ENCODE measurements around the gene PIM1.
"Not testable (repeated sequence)": the region's sequence is repeated elsewhere in the genome, so short reads cannot be mapped to it uniquely, and the experiment has no call there.

Gene PIM1

GRCh38 chr6:37169496-37170272 lies at the start of gene PIM1:
Gene PIM1, plus strand, starts transcription at chr6:37170152. Its CDS starts 424 bp downstream, at chr6:37170576.
- DNase-seq, result peak; percentile 99

- DNase-seq, result no peak
Measured at GRCh38 chr6:37121556-37121955, 48.4 kb upstream of the PIM1 start.

GRCh38 chr6:37122861-37123260 lies 47.1 kb upstream of the PIM1 start:
- no peak for DNase-seq

- DNase-seq, result no peak
Measured at GRCh38 chr6:37123957-37124729, 45.8 kb upstream of the PIM1 start.

- DNase-seq, result no peak
Measured at GRCh38 chr6:37125774-37126492, 44.0 kb upstream of the PIM1 start.

- DNase-seq, result no peak
Measured at GRCh38 chr6:37126493-37126958, 43.4 kb upstream of the PIM1 start.

GRCh38 chr6:37126961-37127616 lies 42.9 kb upstream of the PIM1 start:
- no peak for DNase-seq

GRCh38 chr6:37127961-37128862 lies 41.7 kb upstream of the PIM1 start:
- no peak for DNase-seq

- not testable (repeated sequence) for DNase-seq
Measured at GRCh38 chr6:37128863-37129443, 41.0 kb upstream of the PIM1 start.

- no peak for DNase-seq
Measured at GRCh38 chr6:37129566-37129965, 40.4 kb upstream of the PIM1 start.

- DNase-seq, result no peak
Measured at GRCh38 chr6:37130704-37131103, 39.2 kb upstream of the PIM1 start.

GRCh38 chr6:37131104-37131959 lies 38.6 kb upstream of the PIM1 start:
- DNase-seq, result no peak

GRCh38 chr6:37131960-37132253 lies 38.0 kb upstream of the PIM1 start:
- DNase-seq, result no peak

GRCh38 chr6:37134036-37134395 lies 35.9 kb upstream of the PIM1 start:
- DNase-seq, result no peak

GRCh38 chr6:37134396-37135191 lies 35.4 kb upstream of the PIM1 start:
- DNase-seq, result no peak

GRCh38 chr6:37135835-37136694 lies 33.9 kb upstream of the PIM1 start:
- no peak for DNase-seq

GRCh38 chr6:37136821-37137200 lies 33.1 kb upstream of the PIM1 start:
- no peak for DNase-seq

GRCh38 chr6:37137201-37138090 lies 32.5 kb upstream of the PIM1 start:
- peak; percentile 58 for DNase-seq
